ENCODE results near the gene ZNF878.
"Not testable (repeated sequence)": the region's sequence is repeated elsewhere in the genome, so short reads cannot be mapped to it uniquely, and the experiment has no call there.

ZNF878 gene

GRCh38 chr19:12052497-12053169 lies at the start of gene ZNF878:
Gene ZNF878 (minus strand): TSS chr19:12052961. CDS start chr19:12052801, 160 bp downstream.
- TF ChIP-seq JUND (IDR thresholded peaks at IDR 0.05; ENCODE audit: low read depth): no peak
- peak; percentile 56 to 98 for DNase-seq (ENCODE audit: low read depth in 1 of 2, low spot score in 1 of 2)
- in situ Hi-C loops (cut with HindIII; ENCODE audit: low pct_unique_long_range_greater_than_20kb, low sequenced_read_pairs): no loop called here

GRCh38 chr19:12098040-12098439 lies 45.3 kb upstream of the ZNF878 start:
- DNase-seq (ENCODE audit: low read depth in 1 of 2, low spot score in 1 of 2): peak in 1 of 2 experiments; percentile 62
- in situ Hi-C loops (cut with HindIII; ENCODE audit: low pct_unique_long_range_greater_than_20kb, low sequenced_read_pairs): no loop called here
- no peak for TF ChIP-seq JUND (IDR thresholded peaks at IDR 0.05; ENCODE audit: low read depth)

- TF ChIP-seq JUND (IDR thresholded peaks at IDR 0.05; ENCODE audit: low read depth): no peak
- in situ Hi-C loops (cut with HindIII; ENCODE audit: low pct_unique_long_range_greater_than_20kb, low sequenced_read_pairs): no loop called here
- no peak for DNase-seq (ENCODE audit: low read depth in 1 of 2, low spot score in 1 of 2)
Measured at GRCh38 chr19:12095111-12095790, 42.5 kb upstream of the ZNF878 start.

GRCh38 chr19:12093777-12094176 lies 41.0 kb upstream of the ZNF878 start:
- in situ Hi-C loops (cut with HindIII; ENCODE audit: low pct_unique_long_range_greater_than_20kb, low sequenced_read_pairs): no loop called here
- DNase-seq (ENCODE audit: low read depth in 1 of 2, low spot score in 1 of 2): no peak
- TF ChIP-seq JUND (IDR thresholded peaks at IDR 0.05; ENCODE audit: low read depth): no peak

GRCh38 chr19:12092956-12093355 lies 40.2 kb upstream of the ZNF878 start:
- TF ChIP-seq JUND (IDR thresholded peaks at IDR 0.05; ENCODE audit: low read depth): no peak
- DNase-seq (ENCODE audit: low read depth in 1 of 2, low spot score in 1 of 2): no peak
- in situ Hi-C loops (cut with HindIII; ENCODE audit: low pct_unique_long_range_greater_than_20kb, low sequenced_read_pairs): no loop called here

GRCh38 chr19:12092065-12092867 lies 39.5 kb upstream of the ZNF878 start:
- DNase-seq (ENCODE audit: low read depth in 1 of 2, low spot score in 1 of 2): peak; percentile 91 to 92
- no peak for TF ChIP-seq JUND (IDR thresholded peaks at IDR 0.05; ENCODE audit: low read depth)
- in situ Hi-C loops (cut with HindIII; ENCODE audit: low pct_unique_long_range_greater_than_20kb, low sequenced_read_pairs): no loop called here

GRCh38 chr19:12090807-12091206 lies 38.0 kb upstream of the ZNF878 start:
- in situ Hi-C loops (cut with HindIII; ENCODE audit: low pct_unique_long_range_greater_than_20kb, low sequenced_read_pairs): no loop called here
- DNase-seq (ENCODE audit: low read depth in 1 of 2, low spot score in 1 of 2): peak in 1 of 2 experiments; percentile 72
- no peak for TF ChIP-seq JUND (IDR thresholded peaks at IDR 0.05; ENCODE audit: low read depth)

- in situ Hi-C loops (cut with HindIII; ENCODE audit: low pct_unique_long_range_greater_than_20kb, low sequenced_read_pairs): no loop called here
- DNase-seq (ENCODE audit: low read depth in 1 of 2, low spot score in 1 of 2): no peak
- TF ChIP-seq JUND (IDR thresholded peaks at IDR 0.05; ENCODE audit: low read depth): no peak
Measured at GRCh38 chr19:12085074-12085818, 32.5 kb upstream of the ZNF878 start.

GRCh38 chr19:12083336-12083735 lies 30.6 kb upstream of the ZNF878 start:
- in situ Hi-C loops (cut with HindIII; ENCODE audit: low pct_unique_long_range_greater_than_20kb, low sequenced_read_pairs); DNase-seq (ENCODE audit: low read depth in 1 of 2, low spot score in 1 of 2): not testable (repeated sequence)

- in situ Hi-C loops (cut with HindIII; ENCODE audit: low pct_unique_long_range_greater_than_20kb, low sequenced_read_pairs): no loop called here
- TF ChIP-seq JUND (IDR thresholded peaks at IDR 0.05; ENCODE audit: low read depth): no peak
- DNase-seq (ENCODE audit: low read depth in 1 of 2, low spot score in 1 of 2): no peak
Measured at GRCh38 chr19:12077375-12077774, 24.6 kb upstream of the ZNF878 start.

GRCh38 chr19:12076331-12076730 lies 23.6 kb upstream of the ZNF878 start:
- in situ Hi-C loops (cut with HindIII; ENCODE audit: low pct_unique_long_range_greater_than_20kb, low sequenced_read_pairs); DNase-seq (ENCODE audit: low read depth in 1 of 2, low spot score in 1 of 2): not testable (repeated sequence)

- DNase-seq (ENCODE audit: low read depth in 1 of 2, low spot score in 1 of 2): no peak
- in situ Hi-C loops (cut with HindIII; ENCODE audit: low pct_unique_long_range_greater_than_20kb, low sequenced_read_pairs): no loop called here
Measured at GRCh38 chr19:12075538-12076139, 22.9 kb upstream of the ZNF878 start.

More at GRCh38 chr19:12075538-12076139, 22.9 kb upstream of the ZNF878 start:
- TF ChIP-seq JUND (IDR thresholded peaks at IDR 0.05; ENCODE audit: low read depth): no peak

Measured in T47D (cell line).